HG02973 (cell line): ENCODE results near the gene CSNK1G2.

Experiments
- ATAC-seq: cut with Tn5 transposase; IDR thresholded peaks from one replicate; pipeline ENCODE4 v1.9.1; 2021; ENCODE audit warnings: moderate library complexity; ENCODE audit not compliant: unreplicated experiment

The CSNK1G2 gene

DNA sequence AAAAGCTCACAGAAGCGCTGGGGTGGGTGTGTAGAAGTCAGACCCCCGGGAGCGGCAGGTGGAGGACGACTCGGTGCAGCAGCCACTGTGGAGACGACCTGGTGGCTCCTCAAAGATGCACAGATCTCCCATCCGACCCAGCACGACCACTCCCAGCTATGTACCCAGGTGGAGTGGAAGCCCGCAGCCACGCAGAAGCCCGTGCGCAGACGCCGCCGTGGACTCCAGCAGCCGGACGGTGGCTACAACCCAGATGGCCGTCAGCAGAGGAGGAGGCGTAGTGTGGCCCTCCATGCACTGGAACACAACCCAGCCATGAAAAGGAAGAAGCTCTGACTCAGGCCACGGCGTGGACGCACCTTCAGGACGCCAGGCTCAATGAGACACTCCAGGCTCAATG, 21.7 kb downstream of the CSNK1G2 start:
- ATAC-seq: no peak

DNA sequence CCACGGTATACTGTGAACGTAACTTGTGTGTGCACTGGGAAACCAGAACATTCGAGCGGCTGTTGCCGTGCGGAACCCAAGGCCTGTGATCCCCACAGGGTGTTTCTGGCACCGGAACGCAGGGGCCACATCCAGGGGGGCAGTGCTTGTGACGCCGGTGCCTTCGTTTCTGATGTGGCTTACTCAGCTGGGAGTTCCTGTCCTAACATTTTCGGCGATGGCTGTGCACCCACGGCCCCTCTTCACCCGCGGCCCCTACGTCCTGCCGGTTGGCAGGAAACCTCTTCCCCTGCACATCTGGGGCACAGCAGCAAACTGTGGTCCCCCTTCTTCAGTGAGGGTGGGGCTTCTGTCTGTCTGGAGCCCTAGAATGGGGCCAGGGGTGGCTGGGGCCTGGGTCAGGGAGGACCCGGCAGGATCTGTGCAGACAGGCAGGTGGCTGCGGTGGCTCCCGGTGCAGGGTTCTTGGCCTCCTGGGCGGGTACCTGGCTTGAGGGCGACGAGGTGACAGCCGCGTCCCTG, 26.2 kb downstream of the CSNK1G2 start:
- ATAC-seq: no peak

DNA sequence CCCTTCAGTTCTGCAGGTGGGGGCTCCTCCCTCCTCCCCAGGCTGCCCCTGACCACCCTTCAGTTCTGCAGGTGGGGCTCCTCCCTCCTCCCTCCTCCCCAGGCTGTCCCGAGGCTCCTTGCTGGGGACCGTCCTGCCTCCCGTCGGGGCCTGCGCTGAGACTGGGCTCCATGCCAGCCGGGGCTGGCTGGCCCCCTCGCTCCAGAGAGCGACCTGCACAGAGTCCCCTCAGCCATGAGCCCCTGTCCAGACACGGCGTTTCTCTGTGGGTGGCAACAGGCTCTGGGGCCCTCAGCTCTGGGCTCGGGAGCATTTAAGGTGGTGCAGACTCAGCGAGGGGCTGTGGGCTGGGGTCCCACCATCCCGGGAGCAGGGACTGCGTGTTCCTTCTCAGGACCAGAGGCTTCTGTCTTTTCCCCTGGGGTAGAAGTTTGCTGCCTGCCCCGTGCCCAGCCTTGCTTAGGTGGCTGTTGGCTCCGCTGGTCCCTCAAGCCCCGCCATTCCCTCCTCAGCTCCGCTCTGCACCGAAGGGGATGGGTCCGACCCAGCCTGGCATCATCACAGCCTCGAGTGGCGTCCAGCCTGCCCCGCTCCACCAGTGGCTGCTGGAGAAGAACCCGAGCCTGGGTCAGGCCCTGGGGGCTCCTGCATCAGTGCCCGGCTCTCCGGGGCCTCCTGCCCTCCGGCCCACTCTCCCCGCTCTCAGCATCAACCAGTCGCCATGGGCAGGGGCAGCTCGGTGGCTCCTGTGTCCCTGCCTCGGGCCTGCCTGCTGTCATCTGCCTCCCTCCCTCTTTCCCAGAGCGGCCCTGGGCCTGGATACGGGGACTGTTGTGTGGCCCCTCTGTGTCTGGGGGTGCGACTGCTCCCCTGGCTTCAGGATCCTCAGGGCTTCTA, 27.6 kb downstream of the CSNK1G2 start:
- ATAC-seq: no peak

DNA sequence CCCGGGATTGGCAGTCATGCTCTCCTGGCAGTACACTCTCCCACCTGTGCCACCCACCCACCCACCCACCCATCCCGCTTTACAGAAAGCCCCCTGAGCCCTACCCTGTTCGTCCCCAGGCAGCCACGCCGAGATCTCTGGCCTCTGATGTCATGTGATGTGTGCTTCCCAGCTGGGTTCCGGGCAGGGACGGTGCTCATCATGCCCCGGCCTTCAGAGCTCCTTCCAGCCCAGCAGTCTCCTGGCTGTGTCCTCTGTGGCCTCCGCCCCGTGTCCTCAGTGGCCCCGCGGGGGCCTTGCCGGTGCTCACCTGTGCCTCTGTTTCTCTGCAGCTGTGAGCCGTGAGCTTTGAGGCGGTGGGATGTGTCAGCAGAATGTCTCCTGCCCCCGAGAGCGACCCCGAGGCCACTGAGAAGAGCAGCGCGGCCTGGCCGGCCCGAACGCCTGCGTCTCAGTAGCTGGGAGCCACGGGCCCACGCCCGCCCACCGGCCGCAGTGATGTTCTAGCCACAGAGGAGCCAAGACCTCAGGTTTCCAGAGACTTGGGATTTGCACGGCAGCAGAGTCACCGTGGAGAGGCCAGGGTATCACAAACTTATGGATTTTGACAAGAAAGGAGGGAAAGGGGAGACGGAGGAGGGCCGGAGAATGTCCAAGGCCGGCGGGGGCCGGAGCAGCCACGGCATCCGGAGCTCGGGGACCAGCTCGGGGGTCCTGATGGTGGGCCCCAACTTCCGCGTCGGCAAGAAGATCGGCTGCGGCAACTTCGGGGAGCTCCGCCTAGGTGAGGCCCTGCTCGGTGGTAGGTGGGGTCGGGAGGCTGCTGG, 28.4 kb downstream of the CSNK1G2 start:
- ATAC-seq: no peak

DNA sequence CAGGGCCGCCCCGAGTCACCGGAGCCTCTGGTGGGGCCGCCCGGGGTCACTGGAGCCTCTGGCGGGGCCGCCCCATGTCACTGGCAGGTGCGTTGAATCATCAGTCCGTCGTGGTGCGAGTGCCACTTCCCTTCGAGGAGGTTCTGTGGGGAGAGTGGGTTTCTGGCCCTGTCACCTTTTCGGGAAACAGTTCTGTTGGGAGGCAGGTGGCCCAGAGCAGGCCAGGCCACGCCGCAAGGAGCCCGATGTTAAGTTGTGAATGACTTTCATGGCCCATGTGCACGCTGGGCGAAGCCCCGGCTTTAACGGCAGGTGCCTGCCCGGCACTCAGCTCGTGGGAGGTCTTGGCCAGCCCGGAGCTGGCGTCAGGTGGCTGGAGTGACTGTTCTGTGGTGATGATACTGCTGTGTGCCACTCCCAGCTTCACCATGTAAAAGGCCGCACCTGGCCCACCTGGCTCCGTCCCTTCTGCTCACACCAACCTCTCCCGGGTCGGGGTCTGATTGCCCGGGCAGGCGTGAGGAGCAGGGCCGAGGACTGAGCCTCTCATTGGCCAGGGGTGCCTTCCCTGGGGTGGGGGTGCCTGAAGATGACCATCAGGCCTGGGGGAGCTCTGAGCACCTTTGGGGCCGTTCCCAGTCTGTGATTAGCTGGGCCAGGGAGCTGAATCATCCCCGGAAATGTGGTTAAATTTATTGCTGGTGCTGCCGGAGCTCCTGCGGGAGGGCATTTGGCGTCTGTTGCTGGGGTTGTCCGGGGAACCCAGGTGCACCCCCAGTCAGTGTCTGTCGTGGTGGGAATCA, 29.2 kb downstream of the CSNK1G2 start:
- no peak for ATAC-seq

DNA sequence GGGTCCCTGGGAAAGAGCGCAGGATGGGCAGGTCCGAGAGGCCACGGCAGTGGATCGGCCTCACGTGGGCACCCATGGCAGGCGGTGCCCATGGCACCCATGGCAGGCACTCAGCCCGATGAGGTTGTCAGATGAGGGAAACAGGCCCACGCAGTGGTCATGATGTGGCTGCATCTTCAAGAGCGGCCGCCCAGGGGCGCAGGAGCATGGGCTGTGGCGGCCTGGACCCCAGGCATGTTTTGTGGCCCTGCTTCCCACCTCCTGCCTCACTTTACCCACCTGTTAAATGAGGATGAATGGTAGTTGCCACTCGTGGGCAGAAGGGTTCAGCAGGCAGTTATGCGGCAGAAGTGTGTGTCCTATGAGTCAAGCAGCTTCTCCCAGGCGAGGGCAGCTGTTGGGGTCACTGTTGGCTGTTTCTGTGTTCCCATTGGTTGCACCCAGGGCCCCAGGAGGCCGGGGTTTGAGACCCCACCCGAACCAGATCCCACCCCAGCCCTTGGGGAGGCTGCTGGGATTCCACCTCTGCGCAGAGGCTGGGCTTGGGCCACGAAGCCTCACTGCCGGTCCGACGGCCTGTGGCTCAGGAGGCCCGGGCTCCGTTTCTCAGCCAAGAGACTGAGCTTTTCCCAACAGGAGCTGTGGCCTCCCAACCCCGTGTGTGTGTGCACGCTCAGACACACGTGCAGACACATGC, 30.0 kb downstream of the CSNK1G2 start:
- no peak for ATAC-seq

DNA sequence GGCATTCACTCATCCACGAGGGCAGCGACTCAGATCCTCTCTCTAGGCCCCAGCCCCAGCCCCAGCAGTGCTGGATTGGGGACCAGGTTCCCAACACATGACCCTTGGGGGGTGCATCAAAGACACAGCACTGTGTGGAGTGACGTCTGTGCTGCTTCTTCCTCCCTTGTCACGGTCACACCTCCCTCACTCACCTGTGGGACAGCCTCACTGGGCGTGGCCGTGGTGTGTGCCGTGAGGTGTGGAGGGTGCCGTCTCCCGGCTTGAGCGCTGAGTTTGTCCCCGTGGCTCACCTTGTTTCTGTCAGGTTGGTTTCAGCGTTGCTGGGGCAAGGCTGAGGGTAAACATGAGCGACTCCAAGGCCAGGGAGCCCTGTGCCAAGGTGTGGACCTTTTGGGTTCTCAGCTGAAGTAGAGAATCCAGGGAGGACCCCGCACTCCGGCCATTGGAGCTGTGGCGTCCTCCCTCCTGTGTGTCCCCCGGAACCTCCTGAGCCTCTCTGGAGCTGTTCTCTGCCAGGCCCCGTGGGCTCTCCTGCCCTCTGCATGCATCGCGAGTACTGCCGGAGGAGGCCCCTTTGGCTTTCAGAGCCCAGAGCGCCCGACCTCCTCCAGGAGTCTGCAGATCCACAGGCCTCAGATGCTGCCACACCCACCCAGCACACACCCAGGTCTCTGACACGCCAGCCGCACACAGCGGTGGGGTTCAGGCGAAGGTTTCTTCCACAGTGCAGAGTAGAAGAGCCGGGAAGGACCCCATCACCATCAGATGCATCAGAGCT, 33.6 kb downstream of the CSNK1G2 start:
- no peak for ATAC-seq

DNA sequence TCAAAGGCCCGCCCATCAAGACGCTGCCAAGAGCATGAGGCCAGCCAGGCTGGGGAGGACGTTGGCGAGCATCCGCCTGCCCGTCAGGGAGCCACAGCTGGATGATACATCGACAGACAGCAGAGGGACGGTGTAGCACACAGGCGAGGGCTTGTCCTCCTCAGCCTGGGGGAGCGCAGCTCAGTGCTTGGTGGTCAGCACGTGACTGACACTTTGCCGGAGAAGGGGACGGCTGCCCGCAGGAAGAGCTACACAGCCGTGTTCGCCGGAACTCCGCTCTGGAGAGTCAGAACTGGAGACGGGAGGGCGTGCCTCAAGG, 34.1 kb downstream of the CSNK1G2 start:
- no peak for ATAC-seq

DNA sequence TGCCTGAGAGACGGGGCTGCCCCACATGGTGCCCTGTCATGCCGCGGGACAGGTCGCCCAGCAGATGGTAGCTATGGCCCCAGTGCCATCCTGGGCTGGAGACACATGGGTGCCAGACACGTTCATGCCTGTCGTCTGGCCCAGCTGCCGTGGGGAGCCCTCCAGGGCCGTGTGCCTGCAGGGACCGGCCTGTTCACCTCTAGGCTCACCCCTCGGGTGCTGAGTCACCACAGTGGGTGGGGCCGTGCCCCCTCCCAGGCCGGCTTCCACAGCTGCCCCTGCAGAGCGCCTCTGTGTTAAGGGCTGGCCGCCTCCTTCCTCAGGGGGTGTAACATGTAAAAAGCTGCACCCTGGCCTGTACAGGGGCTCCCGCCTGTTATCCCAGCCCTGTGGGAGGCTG, 36.1 kb downstream of the CSNK1G2 start:
- no peak for ATAC-seq

DNA sequence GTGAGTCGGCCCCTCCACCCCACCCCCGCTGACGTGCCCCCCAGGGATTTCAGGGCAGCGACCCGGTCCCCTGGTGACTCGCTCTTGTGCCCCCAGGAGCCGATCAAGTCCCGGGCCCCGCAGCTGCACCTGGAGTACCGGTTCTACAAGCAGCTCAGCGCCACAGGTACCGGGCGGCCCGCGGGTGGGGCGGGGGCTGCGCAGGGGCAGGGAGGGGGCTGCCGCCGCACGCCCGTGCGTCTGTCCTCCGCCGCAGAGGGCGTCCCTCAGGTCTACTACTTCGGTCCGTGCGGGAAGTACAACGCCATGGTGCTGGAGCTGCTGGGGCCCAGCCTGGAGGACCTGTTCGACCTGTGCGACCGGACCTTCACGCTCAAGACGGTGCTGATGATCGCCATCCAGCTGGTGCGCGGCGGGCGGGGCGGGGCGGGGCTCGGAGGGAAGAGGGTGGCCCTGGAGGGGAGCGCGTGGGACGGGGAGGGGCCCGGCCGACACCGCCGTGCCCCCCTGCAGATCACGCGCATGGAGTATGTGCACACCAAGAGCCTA, 37.4 kb downstream of the CSNK1G2 start:
- no peak for ATAC-seq

DNA sequence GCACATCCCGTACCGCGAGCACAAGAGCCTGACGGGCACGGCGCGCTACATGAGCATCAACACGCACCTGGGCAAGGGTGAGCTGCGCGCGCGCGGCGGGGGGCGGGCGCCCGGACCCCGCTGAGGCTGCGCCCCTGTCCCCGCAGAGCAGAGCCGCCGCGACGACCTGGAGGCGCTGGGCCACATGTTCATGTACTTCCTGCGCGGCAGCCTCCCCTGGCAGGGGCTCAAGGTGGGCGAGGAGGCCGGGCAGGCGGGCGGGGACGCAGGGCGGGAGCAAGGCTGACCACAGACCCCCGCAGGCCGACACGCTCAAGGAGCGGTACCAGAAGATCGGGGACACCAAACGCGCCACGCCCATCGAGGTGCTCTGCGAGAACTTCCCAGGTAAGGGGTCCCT, 38.0 kb downstream of the CSNK1G2 start:
- ATAC-seq: no peak

DNA sequence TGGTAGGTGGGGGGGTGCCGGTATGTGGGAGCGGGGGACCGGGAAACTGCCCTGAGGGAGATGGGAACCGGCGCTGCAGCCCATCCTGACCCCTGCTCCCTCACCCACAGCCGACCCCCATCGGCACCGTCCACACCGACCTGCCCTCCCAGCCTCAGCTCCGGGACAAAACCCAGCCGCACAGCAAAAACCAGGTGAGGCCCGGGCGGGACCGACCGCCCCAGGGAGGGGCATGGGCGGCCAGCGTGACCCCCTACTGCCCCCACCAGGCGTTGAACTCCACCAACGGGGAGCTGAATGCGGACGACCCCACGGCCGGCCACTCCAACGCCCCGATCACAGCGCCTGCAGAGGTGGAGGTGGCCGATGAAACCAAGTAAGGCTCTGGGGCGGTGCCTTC, 38.7 kb downstream of the CSNK1G2 start:
- ATAC-seq: no peak

DNA sequence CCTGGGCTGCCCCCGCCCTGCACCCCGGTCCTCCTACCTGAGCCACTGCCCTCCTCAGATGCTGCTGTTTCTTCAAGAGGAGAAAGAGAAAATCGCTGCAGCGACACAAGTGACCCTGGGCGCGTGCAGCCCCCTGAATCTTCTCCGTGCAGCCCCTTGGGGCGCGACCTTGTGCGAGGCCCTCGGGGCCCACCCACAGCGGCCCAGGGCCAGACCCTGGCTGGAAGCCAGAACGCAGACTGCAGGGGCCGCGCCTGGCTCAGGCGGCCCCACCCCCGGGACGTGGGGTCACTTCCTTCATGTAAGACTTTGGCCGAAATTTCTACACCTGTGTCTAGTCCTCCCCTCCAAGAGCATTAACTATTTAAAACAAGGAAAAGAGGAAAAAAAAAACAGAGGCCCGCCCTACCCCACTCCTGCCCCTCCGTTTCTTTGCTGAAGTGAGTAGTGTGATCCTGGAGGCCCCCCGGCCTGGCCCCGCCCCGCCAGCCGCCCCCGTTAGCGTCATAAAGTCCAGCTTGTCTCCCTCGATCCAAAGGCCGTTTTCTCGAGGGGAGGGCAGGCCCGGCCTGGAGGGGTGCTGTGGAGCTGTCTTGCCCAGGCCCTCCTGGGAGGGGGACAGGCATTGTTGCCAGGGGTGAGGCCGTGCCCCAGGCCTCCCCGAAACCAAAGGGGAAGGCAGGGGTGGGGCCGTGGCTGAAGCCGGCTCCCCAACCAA, 39.3 kb downstream of the CSNK1G2 start:
- no peak for ATAC-seq

DNA sequence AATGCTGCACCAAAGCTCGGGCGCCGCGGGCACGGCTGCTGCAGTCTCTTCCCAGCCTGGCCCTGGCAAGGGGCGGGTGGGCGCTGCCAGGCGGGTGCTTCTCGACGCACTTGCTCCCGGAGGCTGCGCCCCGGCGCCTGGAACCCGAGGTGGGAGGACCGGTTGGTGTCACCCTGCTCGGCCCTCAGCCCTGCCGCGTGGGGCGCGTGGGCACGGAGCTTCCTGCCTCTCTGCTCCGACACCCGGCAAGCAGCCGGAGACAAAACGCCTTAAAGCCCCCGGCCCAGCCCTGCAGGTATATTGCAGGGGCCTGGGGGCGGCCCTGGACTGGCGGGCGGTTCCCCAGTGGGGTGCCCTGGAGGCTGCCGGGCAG, 39.8 kb downstream of the CSNK1G2 start:
- no peak for ATAC-seq

DNA sequence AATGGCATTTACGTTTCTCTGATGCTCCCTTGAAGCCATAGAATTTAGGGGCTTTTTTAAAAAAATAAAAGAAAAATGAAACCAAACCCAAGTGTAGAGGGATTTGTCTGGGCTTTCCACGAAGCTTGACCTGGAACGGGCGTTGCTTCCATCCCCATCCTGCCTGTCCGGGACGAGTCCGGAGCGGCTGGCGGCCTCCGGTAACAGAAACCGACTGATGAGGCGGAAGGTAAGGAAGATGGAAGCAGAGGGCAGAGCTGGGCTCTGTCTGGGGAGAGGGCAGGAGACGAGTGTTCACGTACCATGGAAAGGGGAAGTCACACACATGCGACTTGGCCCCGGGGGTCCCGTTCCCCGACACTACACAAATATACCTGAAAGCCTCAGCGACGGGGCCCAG, 40.3 kb downstream of the CSNK1G2 start:
- ATAC-seq: no peak

DNA sequence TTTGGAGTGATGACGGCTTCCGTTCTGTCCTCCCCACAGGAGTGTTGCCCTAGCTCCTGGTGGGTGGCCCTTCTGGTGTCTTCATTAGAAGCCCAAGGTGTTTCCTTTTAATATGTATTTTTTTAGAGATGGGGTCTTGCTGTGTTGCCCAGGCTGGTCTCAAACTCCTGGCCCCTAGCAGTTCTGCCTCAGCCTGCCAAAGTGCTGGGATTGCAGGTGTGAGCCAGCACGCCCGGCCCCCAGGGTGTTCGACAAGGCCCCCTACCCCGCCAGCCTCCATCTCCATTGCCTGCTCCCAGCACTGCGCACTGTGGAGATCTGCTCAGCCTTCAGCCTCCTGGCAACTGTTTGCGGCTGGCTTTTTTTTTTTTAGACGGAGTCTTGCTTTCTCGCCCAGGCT, 43.4 kb downstream of the CSNK1G2 start:
- ATAC-seq: no peak

DNA sequence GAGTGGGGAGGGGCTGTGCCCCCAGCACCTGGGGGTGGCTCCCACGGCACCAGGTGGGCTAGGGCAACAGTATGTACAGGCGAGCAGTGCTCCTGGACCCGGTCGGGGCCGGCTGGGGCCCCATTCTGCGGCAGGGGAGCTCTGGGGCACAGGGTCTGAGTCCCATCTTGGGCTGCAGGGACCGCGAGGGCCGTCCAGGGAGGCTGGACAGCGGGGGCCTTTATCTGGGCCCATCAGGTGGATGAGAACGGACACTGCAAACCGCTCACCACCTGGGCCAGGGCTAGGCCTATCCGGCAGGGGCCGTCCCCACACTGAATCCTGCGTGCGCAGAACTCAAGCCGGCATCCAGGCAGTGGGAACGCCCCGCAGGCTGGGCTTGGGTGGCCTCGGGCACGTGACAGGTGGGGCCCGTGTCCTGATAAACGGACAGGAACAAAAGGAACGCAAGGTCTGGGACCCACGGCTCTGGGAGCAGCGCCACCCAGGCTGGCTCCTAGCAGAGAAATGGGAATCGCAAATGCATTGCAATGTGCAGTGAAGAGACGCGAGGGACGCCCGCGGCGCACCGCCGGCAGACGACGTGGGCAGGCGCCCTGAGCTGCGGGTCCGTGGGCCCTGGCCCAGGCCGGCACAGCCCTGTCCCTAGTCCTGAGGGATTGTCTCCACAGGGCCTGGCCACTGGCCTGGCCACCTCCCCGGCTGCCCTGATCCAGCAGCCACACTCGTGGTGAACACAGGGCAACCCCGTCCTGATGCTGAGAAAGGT, 44.8 kb downstream of the CSNK1G2 start:
- ATAC-seq: no peak
